Effector memory CD4-positive, alpha-beta T cell (primary cell): Measurements from ENCODE around the gene PDLIM7.

ENCODE experiments used
- DNase-seq, 3 donors: peaks; one replicate each; pipeline ENCODE4 v3.0.0-alpha.2; 2020
- H3K27ac ChIP-seq: 2 replicates; pipeline ENCODE4 v1.7.0; 2013; ENCODE audit warnings: mild to moderate bottlenecking, low read length, moderate library complexity; ENCODE audit not compliant: insufficient read depth, poor library complexity, severe bottlenecking
- H3K27me3 ChIP-seq: replicated peaks from 2 replicates; pipeline ENCODE4 v1.7.0; 2013; ENCODE audit warnings: mild to moderate bottlenecking, low read length; ENCODE audit not compliant: insufficient read depth, control insufficient read depth, poor library complexity, severe bottlenecking
- H3K36me3 ChIP-seq: 2 replicates; pipeline ENCODE4 v1.7.0; 2013; ENCODE audit warnings: mild to moderate bottlenecking, low read length, moderate library complexity; ENCODE audit not compliant: control insufficient read depth, insufficient read depth
- H3K4me1 ChIP-seq: 2 replicates; pipeline ENCODE4 v1.7.0; 2013; ENCODE audit warnings: low read length, mild to moderate bottlenecking; ENCODE audit not compliant: control insufficient read depth, insufficient read depth, poor library complexity, severe bottlenecking
- H3K4me3 ChIP-seq: 2 replicates; pipeline ENCODE4 v1.7.0; 2013; ENCODE audit warnings: low read length, low read depth, mild to moderate bottlenecking; ENCODE audit not compliant: insufficient read depth, poor library complexity, severe bottlenecking
- H3K9me3 ChIP-seq: 2 replicates; pipeline ENCODE4 v1.7.0; 2013; ENCODE audit warnings: mild to moderate bottlenecking, low read length, moderate library complexity; ENCODE audit not compliant: control insufficient read depth

PDLIM7 gene

GRCh38 chr5:177513500-177513899 lies 16.1 kb upstream of the PDLIM7 start:
- H3K4me1 ChIP-seq, result peaks cover 15% of the 10 kb centered on the region
- H3K27ac ChIP-seq, result no peak overlapping the region
- H3K9me3 ChIP-seq, result no peaks in the 10 kb centered on the region
- H3K4me3 ChIP-seq, result no peak overlapping the region
- H3K36me3 ChIP-seq, result peaks cover 48% of the 10 kb centered on the region
- no peak for DNase-seq
- H3K27me3 ChIP-seq, result no peaks in the 10 kb centered on the region

GRCh38 chr5:177512736-177513380 lies 15.5 kb upstream of the PDLIM7 start:
- no peaks in the 10 kb centered on the region for H3K27me3 ChIP-seq
- peaks cover 48% of the 10 kb centered on the region for H3K36me3 ChIP-seq
- no peak overlapping the region for H3K4me3 ChIP-seq
- peaks cover 15% of the 10 kb centered on the region for H3K4me1 ChIP-seq
- no peak overlapping the region for H3K27ac ChIP-seq
- DNase-seq, result no peak
- no peaks in the 10 kb centered on the region for H3K9me3 ChIP-seq

GRCh38 chr5:177511796-177512675 lies 14.6 kb upstream of the PDLIM7 start:
- Histone ChIP-seq H3K4me1 (peaks cover 15% of the 10 kb centered on the region), H3K27me3 (no peaks in the 10 kb centered on the region), H3K36me3 (peaks cover 48% of the 10 kb centered on the region), H3K4me3 (no peak overlapping the region), H3K9me3 (no peaks in the 10 kb centered on the region), H3K27ac (no peak overlapping the region)
- DNase-seq, result no peak

- Histone ChIP-seq H3K27ac (no peak overlapping the region), H3K9me3 (no peaks in the 10 kb centered on the region), H3K4me1 (peaks cover 12% of the 10 kb centered on the region), H3K4me3 (no peak overlapping the region), H3K36me3 (peaks cover 48% of the 10 kb centered on the region), H3K27me3 (no peaks in the 10 kb centered on the region)
- DNase-seq, result no peak
Measured at GRCh38 chr5:177511181-177511580, 13.8 kb upstream of the PDLIM7 start.

GRCh38 chr5:177510567-177511053 lies 13.2 kb upstream of the PDLIM7 start:
- H3K27ac ChIP-seq, result no peak overlapping the region

GRCh38 chr5:177509991-177510566 lies 12.7 kb upstream of the PDLIM7 start:
- no peak overlapping the region for H3K27ac ChIP-seq
- H3K9me3 ChIP-seq, result no peaks in the 10 kb centered on the region
- H3K4me3 ChIP-seq, result no peak overlapping the region
- H3K4me1 ChIP-seq, result peaks cover 1% of the 10 kb centered on the region
- H3K27me3 ChIP-seq, result no peaks in the 10 kb centered on the region
- DNase-seq, result no peak
- peaks cover 48% of the 10 kb centered on the region for H3K36me3 ChIP-seq

More at GRCh38 chr5:177510567-177511053, 13.2 kb upstream of the PDLIM7 start:
- DNase-seq, result no peak
- no peak overlapping the region for H3K4me3 ChIP-seq
- H3K4me1 ChIP-seq, result peaks cover 7% of the 10 kb centered on the region
- peaks cover 48% of the 10 kb centered on the region for H3K36me3 ChIP-seq
- no peaks in the 10 kb centered on the region for H3K27me3 ChIP-seq
- no peaks in the 10 kb centered on the region for H3K9me3 ChIP-seq

GRCh38 chr5:177509381-177509951 lies 12.1 kb upstream of the PDLIM7 start, which contains the start of gene DOK3:
DOK3 (minus strand) TSS chr5:177509826; CDS start chr5:177509540, 286 bp downstream.
- no peaks in the 10 kb centered on the region for H3K4me1 ChIP-seq
- peaks cover 42% of the 10 kb centered on the region for H3K36me3 ChIP-seq
- H3K4me3 ChIP-seq, result no peak within 1 kb of the TSS
- no peaks in the 10 kb centered on the region for H3K9me3 ChIP-seq
- no peaks in the 10 kb centered on the region for H3K27me3 ChIP-seq
- DNase-seq, result no peak
- H3K27ac ChIP-seq, result no peak within 1 kb of the TSS

GRCh38 chr5:177508837-177509236 lies 11.4 kb upstream of the PDLIM7 start:
- Histone ChIP-seq H3K36me3 (peaks cover 36% of the 10 kb centered on the region), H3K27me3 (no peaks in the 10 kb centered on the region), H3K27ac (no peak overlapping the region), H3K4me1 (no peaks in the 10 kb centered on the region), H3K9me3 (no peaks in the 10 kb centered on the region), H3K4me3 (no peak overlapping the region)
- DNase-seq, result no peak

- Histone ChIP-seq H3K4me3 (no peak overlapping the region), H3K4me1 (no peaks in the 10 kb centered on the region), H3K27ac (no peak overlapping the region), H3K36me3 (peaks cover 30% of the 10 kb centered on the region), H3K9me3 (no peaks in the 10 kb centered on the region), H3K27me3 (no peaks in the 10 kb centered on the region)
- DNase-seq, result no peak
Measured at GRCh38 chr5:177508221-177508611, 10.8 kb upstream of the PDLIM7 start.
